OCI-LY3 (cell line): ENCODE measurements around the gene KLHL5.

ENCODE experiments used
- CTCF ChIP-seq: fragments of 200-600, 300-600 bp; sonication (generic); IDR thresholded peaks from 2 replicates; pipeline ENCODE4 v1.5.1; 2014; ENCODE audit warnings: antibody characterized with exemption, low read length, low read depth
- EZH2phosphoT487 ChIP-seq: fragments of 200-600 bp; shearing (Covaris generic); IDR thresholded peaks from 2 replicates; pipeline ENCODE4 v1.6.1; 2018; ENCODE audit warnings: antibody characterized with exemption, mixed run types, low read depth

- no peak for TF ChIP-seq CTCF
- no peak for TF ChIP-seq EZH2phosphoT487
These were observed 25.9 kb upstream of the KLHL5 start for GRCh38 chr4:39036172-39036571.
